GM12872 (cell line): ENCODE measurements around the gene CNGA4.

Source experiments
- CTCF ChIP-seq: IDR thresholded peaks from 3 replicates; pipeline ENCODE4 v1.5.1; 2011; ENCODE audit warnings: low read depth, mild to moderate bottlenecking, low read length, moderate library complexity; ENCODE audit not compliant: insufficient read depth

Gene CNGA4

GRCh38 chr11:6237761-6238302 lies 1.1 kb upstream of the CNGA4 start:
- no peak for TF ChIP-seq CTCF

GRCh38 chr11:6240139-6240538 lies 1.2 kb downstream of the CNGA4 start:
- TF ChIP-seq CTCF = no peak

- TF ChIP-seq CTCF = no peak
Measured at GRCh38 chr11:6240781-6241180, 1.9 kb downstream of the CNGA4 start.

GRCh38 chr11:6241316-6241715 lies 2.4 kb downstream of the CNGA4 start:
- no peak for TF ChIP-seq CTCF

- TF ChIP-seq CTCF = no peak
Measured at GRCh38 chr11:6245536-6245935, 6.6 kb downstream of the CNGA4 start.

- no peak for TF ChIP-seq CTCF
Measured at GRCh38 chr11:6248248-6248647, 9.4 kb downstream of the CNGA4 start.

- TF ChIP-seq CTCF = no peak
Measured at GRCh38 chr11:6249770-6250555, 11.1 kb downstream of the CNGA4 start.
